ENCODE data around the gene CACNA1C.

CACNA1C gene

DNA sequence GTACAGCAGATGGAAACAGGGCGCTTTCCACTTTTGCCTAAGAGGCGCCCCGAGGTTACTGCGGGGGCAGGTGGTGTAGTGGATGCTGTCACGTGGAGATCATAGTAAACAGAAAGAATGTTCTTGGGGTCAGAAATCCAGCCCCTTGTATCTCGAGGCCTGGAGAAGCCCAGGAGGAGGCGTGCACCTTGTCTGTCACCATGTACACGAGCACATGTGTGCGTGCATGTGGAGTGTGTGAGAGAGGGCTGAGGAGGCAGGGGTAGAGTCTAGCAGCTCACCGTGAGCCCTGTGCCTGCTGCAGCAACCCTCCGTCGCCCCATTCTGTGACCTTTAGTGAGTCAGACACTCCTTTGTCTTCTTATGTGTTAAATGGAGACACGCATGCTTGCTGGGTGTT is 59.0 kb downstream of the CACNA1C start:
- TF ChIP-seq, protein P1, sequence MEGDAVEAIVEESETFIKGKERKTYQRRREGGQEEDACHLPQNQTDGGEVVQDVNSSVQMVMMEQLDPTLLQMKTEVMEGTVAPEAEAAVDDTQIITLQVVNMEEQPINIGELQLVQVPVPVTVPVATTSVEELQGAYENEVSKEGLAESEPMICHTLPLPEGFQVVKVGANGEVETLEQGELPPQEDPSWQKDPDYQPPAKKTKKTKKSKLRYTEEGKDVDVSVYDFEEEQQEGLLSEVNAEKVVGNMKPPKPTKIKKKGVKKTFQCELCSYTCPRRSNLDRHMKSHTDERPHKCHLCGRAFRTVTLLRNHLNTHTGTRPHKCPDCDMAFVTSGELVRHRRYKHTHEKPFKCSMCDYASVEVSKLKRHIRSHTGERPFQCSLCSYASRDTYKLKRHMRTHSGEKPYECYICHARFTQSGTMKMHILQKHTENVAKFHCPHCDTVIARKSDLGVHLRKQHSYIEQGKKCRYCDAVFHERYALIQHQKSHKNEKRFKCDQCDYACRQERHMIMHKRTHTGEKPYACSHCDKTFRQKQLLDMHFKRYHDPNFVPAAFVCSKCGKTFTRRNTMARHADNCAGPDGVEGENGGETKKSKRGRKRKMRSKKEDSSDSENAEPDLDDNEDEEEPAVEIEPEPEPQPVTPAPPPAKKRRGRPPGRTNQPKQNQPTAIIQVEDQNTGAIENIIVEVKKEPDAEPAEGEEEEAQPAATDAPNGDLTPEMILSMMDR (IDR thresholded peaks at IDR 0.05; ENCODE audit: insufficient read depth, missing control alignments): no peak
- DNase-seq (ENCODE audit: insufficient read length, low spot score) (no peak), FAIRE-seq (no peak)

DNA sequence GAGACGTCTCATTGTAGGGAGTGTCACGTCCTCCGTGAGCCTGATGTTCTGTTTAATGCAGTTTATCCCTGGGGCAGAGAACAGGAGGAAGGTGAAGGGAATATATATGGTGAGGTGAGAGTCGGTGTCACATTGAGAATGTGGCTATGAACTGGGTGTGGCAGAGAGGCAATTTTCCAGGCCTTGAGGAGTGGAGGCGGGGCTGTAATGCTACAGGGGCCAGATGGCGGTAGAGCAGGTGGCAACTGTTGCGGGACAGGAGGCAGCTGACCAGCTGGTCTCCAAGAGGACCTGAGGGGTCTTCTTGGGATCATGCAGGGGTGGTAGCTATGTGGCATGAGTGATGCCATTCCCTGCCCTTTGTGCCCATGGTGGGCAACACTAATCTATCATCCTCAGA is 59.6 kb downstream of the CACNA1C start:
- FAIRE-seq: no peak

DNA sequence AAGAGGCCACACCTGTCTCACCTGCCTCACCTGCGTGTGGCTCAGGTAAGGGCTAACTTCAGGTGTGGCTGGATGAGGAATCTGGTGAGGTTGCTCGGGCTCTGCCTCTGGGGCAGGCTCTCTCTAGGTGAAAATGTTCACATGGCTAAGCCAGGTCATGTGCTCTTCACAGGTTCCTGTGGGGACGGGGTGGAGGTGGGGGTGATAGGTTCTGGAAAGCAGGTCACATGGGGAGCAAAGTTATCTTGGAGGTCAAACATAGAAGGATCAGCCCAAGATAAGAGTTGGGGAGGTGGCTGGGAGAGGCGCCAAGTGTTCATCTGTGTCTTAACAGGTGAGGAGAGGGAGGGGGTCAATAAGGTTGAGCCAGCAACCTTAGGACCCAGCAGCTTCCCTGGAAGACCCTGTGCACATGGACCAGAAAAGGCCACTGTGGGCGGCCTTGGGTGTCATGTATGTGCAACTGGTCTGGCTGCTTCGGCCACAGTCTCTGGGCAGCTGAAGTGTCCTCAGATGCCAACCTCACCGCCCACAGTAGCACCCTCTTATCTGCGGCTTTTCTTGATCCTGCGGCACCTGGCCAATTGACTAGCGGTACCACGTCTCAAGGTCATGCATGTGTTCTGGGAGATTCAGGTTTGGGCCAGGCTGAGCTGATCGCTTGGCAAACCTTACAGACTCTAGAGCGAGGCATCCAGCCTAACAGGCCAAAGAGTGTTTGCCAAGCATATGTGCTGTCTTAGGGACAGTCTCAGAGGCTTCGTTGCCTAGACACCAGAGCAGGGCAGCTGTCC is 60.5 kb downstream of the CACNA1C start:
- DNase-seq (ENCODE audit: insufficient read length, low spot score) (no peak), FAIRE-seq (no peak)
- TF ChIP-seq, protein P1 (IDR thresholded peaks at IDR 0.05; ENCODE audit: insufficient read depth, missing control alignments): no peak

More for the DNA sequence above, 59.6 kb downstream of the CACNA1C start:
- DNase-seq (ENCODE audit: insufficient read length, low spot score): no peak
- TF ChIP-seq, protein P1 (IDR thresholded peaks at IDR 0.05; ENCODE audit: insufficient read depth, missing control alignments): no peak

DNA sequence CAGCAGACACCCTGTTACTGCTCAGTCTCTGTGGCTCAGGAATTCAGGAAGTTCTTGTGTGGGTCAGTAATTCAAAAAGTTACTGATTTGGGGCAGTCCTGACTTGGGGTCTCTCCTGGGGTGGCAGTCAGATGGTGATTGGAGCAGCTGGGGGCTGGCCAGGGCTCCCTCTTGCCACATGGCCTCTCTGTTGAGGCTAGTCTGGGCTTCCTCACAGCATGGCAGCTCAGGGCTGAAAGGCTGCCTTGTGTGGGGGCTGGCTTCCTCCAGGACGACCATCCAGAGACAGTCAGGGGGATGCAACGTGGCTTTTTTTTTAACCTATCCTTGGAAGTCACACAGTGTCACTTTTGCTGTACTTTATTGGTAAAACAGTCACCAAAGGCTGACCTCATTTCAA is 61.3 kb downstream of the CACNA1C start:
- FAIRE-seq: no peak
- TF ChIP-seq, protein P1 (IDR thresholded peaks at IDR 0.05; ENCODE audit: insufficient read depth, missing control alignments): no peak
- DNase-seq (ENCODE audit: insufficient read length, low spot score): no peak

DNA sequence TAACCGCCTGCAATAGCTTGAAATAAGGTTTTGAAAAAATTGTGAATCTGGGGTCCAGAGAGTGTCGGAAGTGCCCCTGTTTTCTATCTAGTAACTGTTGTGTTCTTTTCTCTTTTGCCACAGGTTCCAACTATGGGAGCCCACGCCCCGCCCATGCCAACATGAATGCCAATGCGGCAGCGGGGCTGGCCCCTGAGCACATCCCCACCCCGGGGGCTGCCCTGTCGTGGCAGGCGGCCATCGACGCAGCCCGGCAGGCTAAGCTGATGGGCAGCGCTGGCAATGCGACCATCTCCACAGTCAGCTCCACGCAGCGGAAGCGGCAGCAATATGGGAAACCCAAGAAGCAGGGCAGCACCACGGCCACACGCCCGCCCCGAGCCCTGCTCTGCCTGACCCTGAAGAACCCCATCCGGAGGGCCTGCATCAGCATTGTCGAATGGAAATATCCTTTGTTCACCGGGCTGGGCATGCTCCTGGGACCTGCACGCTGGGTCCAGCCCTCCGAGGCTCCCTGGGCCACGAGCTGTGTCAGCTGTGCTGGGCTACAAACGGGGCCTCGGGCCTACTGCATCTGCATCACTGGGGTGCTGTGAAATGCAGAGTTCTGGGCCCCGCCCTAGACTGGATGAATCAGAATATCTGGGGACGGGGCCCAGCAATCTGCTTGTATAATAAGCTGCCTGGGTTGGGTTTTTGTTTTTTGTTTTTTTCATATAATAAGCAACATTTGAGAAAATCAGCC is 62.5 kb downstream of the CACNA1C start:
- FAIRE-seq (no peak), DNase-seq (ENCODE audit: insufficient read length, low spot score) (no peak)
- TF ChIP-seq, protein P1 (IDR thresholded peaks at IDR 0.05; ENCODE audit: insufficient read depth, missing control alignments): no peak

DNA sequence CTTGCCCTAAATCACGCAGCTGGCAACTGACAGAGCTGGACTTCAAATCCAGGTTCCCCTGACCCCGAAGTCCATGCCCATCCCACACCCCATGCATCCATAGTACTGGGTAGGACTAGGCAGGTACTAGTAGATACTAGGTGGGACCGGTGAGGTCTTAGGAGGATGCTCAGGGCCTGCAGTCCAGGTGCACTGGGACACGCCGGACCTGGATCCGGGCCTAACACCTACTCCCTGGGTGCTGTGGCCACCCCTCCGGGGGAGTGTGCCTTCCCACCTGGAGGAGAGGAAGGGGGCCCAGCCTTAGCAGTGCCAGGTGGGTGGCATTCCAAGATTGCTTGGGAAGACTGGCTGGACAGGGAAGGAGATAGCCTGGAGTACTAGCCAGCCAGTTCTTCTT is 64.8 kb downstream of the CACNA1C start:
- FAIRE-seq (no peak), DNase-seq (ENCODE audit: insufficient read length, low spot score) (no peak)
- TF ChIP-seq, protein P1 (IDR thresholded peaks at IDR 0.05; ENCODE audit: insufficient read depth, missing control alignments): no peak

DNA sequence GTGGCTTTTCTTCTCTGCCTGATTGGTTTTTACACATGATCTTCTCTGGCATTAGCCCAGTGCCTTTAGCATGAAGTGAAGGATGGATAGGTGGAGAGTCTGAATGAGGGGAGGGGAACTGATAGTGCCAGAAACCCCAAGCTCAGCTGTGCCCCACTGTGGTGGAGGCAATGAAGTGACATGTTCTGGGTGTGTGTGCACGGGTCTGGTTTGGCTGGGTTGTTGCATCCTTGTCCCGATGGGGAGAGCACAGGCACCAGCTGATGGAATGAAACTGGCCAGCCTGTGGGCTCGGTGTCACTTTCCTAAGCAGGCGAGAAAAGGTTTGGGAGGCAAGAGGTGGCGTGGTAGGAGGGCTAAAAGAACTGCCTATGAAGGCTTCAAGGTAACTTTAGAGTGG is 65.3 kb downstream of the CACNA1C start:
- DNase-seq (ENCODE audit: insufficient read length, low spot score) (no peak), FAIRE-seq (no peak)
- TF ChIP-seq, protein P1 (IDR thresholded peaks at IDR 0.05; ENCODE audit: insufficient read depth, missing control alignments): peak; percentile 6

All from D721Med (cell line).